ENCODE results near the gene ELP4.

DNA sequence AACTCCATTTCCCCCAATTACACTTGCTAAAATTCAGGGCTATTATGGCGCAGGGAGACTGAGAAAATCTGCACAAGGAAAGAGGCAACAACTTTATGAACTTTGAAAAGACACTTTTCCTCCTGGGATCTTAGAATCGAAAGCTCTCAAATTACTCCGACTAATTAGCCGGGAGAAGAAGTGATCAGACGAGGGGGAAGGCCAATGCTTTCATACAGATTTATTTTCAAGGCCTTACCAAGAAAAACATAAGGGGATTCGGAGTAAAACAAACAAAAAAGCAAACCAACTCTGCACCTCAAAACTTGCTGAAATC lies 299.9 kb downstream of the ELP4 start:
- TF ChIP-seq, protein P1, sequence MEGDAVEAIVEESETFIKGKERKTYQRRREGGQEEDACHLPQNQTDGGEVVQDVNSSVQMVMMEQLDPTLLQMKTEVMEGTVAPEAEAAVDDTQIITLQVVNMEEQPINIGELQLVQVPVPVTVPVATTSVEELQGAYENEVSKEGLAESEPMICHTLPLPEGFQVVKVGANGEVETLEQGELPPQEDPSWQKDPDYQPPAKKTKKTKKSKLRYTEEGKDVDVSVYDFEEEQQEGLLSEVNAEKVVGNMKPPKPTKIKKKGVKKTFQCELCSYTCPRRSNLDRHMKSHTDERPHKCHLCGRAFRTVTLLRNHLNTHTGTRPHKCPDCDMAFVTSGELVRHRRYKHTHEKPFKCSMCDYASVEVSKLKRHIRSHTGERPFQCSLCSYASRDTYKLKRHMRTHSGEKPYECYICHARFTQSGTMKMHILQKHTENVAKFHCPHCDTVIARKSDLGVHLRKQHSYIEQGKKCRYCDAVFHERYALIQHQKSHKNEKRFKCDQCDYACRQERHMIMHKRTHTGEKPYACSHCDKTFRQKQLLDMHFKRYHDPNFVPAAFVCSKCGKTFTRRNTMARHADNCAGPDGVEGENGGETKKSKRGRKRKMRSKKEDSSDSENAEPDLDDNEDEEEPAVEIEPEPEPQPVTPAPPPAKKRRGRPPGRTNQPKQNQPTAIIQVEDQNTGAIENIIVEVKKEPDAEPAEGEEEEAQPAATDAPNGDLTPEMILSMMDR (IDR thresholded peaks at IDR 0.05) = no peak
- no peak for TF ChIP-seq POLR2AphosphoS5 (IDR thresholded peaks at IDR 0.05)

All from breast epithelium (tissue), 3 donors.